ENCODE measurements around the gene LRRC14B. TPM values are rescaled to one million over a fixed set of nuclear protein-coding genes. Genes with fewer than 3 reads are reported as not detected.
"Not testable (repeated sequence)": the region's sequence is repeated elsewhere in the genome, so short reads cannot be mapped to it uniquely, and the experiment has no call there.

LRRC14B gene
- total RNA-seq, 2 donors from 2014 or later, result 7.7 to 51.0 TPM

DNA sequence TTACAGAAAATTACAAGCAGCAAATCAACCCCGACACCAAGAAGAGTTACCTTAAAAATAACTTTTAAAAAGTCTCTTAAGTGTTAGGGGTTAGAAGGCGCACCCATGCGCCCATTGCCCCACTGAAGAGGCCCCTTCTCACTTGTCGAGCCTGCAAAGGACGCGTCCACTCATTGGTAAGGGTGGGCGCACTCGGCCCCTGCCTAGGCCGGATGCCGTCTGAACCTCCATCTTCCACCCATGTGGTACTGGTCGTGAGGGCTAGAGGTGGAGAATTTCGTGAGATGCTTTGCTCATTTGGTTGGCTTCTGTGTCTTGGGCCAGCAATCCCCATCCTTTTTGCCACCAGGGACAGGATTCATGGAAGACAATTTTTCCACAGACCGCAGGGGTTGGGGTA is 27.5 kb upstream of the LRRC14B start:
- Histone ChIP-seq H3K36me3 (no peaks in the 10 kb centered on the region), H3K4me1 (peaks cover 0 to 4% of the 10 kb centered on the region in 2 donors), H3K27me3 (no peaks in the 10 kb centered on the region), H3K4me3 (no peak overlapping the region), H3K9me3 (no peaks in the 10 kb centered on the region), H3K27ac (no peak overlapping the region)
- no peak for DNase-seq (ENCODE audit: low spot score)
- TF ChIP-seq, protein P1, sequence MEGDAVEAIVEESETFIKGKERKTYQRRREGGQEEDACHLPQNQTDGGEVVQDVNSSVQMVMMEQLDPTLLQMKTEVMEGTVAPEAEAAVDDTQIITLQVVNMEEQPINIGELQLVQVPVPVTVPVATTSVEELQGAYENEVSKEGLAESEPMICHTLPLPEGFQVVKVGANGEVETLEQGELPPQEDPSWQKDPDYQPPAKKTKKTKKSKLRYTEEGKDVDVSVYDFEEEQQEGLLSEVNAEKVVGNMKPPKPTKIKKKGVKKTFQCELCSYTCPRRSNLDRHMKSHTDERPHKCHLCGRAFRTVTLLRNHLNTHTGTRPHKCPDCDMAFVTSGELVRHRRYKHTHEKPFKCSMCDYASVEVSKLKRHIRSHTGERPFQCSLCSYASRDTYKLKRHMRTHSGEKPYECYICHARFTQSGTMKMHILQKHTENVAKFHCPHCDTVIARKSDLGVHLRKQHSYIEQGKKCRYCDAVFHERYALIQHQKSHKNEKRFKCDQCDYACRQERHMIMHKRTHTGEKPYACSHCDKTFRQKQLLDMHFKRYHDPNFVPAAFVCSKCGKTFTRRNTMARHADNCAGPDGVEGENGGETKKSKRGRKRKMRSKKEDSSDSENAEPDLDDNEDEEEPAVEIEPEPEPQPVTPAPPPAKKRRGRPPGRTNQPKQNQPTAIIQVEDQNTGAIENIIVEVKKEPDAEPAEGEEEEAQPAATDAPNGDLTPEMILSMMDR (IDR thresholded peaks at IDR 0.05), result no peak

DNA sequence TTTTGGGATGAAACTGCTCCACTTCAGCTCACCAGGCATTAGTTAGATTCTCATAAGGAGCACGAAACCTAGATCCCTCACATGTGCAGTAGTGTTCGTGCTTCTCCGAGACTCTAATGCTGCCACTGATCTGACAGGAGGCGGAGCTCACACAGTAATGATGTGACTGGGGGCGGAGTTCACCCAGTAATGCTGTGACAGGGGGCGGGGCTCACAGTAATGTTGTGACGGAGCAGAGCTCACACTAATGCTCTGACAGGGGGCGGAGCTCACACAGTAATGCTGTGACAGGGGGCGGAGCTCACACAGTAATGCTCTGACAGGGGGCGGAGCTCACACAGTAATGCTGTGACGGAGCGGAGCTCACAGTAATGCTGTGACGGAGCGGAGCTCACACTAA is 27.1 kb upstream of the LRRC14B start:
- Histone ChIP-seq H3K27ac (no peak overlapping the region), H3K27me3 (no peaks in the 10 kb centered on the region), H3K36me3 (no peaks in the 10 kb centered on the region), H3K4me1 (peaks cover 0 to 8% of the 10 kb centered on the region in 2 donors), H3K9me3 (no peaks in the 10 kb centered on the region), H3K4me3 (no peak overlapping the region)
- TF ChIP-seq, protein P1 (IDR thresholded peaks at IDR 0.05), result no peak
- no peak for DNase-seq (ENCODE audit: low spot score)

DNA sequence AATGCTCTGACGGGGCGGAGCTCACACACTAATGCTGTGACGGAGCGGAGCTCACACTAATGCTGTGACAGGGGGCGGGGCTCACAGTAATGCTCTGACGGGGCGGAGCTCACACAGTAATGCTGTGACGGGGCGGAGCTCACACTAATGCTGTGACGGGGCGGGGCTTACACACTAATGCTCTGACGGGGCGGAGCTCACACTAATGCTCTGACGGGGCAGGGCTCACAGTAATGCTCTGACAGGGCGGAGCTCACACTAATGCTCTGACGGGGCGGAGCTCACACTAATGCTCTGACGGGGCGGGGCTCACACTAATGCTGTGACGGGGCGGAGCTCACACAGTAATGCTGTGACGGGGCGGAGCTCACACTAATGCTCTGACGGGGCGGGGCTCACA is 26.5 kb upstream of the LRRC14B start:
- H3K27ac ChIP-seq; H3K4me3 ChIP-seq; DNase-seq (ENCODE audit: low spot score); H3K27me3 ChIP-seq; H3K9me3 ChIP-seq; H3K36me3 ChIP-seq: not testable (repeated sequence)
- peaks cover 0 to 14% of the 10 kb centered on the region in 2 donors for H3K4me1 ChIP-seq

DNA sequence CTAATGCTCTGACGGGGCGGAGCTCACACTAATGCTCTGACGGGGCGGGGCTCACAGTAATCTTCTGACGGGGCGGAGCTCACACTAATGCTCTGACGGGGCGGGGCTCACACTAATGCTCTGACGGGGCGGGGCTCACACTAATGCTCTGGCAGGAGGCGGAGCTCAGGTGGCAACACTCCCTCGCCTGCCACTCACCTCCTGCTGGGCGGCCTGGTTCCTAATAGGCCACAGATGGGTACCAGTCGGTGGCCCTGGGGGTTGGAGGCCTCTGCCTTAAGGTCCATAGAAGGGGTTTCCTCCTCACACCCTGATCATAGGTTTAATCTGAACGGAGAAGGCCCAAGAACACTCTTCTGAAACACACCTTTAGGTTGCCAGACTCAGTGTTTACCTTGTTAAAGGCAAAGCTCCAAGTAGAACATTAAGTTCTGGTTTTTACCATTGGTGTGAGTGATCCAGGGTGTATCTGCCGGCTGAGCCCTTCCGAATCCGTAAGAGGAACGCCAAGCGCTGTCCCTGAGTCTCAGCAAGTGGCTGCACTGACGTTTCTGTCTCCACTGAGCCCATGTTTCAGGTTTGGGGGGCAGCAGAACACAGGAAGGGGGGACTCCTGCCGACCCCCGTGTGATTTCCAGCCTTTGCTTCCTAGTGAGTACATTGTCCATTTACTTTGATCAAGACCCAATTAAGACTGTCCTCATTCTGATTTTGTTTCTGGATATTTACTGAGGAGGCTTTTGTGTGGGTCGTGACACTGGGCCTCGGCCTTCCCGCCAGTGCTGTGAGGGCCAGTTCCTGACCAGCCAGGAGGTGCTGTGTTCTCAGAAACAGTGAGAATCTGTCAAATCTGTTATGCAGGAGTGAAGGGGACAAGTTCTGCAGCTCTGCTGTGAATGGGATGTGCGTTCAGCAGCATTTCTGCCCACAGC is 24.6 kb upstream of the LRRC14B start:
- Histone ChIP-seq H3K27me3 (no peaks in the 10 kb centered on the region), H3K27ac (no peak overlapping the region), H3K4me1 (peaks cover 0 to 16% of the 10 kb centered on the region in 2 donors), H3K36me3 (no peaks in the 10 kb centered on the region), H3K9me3 (no peaks in the 10 kb centered on the region), H3K4me3 (no peak overlapping the region)
- no peak for DNase-seq (ENCODE audit: low spot score)
- TF ChIP-seq, protein P1 (IDR thresholded peaks at IDR 0.05), result no peak

DNA sequence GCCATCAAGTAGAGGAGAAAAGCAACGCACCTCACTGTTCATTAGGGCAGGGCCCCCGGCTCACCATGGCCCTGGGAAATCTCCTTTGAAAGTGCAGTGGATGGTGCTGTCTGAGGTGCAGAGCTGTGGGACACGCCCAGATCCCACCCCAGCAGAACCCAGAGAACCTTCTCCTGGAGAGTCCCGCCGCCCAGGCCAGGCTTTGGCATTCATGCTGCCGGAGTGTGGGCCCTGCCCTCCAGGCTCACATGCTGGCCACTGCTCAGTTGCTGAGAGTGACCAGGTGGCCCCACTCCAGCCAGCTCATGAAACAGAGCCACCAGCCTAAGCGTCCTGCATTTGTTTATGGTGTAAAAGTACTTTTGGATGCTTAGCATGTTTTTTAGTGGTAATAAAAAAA is 23.8 kb upstream of the LRRC14B start:
- no peak overlapping the region for H3K4me3 ChIP-seq
- no peaks in the 10 kb centered on the region for H3K27me3 ChIP-seq
- H3K36me3 ChIP-seq, result no peaks in the 10 kb centered on the region
- peaks cover 0 to 16% of the 10 kb centered on the region in 2 donors for H3K4me1 ChIP-seq
- H3K9me3 ChIP-seq, result no peaks in the 10 kb centered on the region
- TF ChIP-seq, protein P1 (IDR thresholded peaks at IDR 0.05), result no peak
- H3K27ac ChIP-seq, result no peak overlapping the region
- no peak for DNase-seq (ENCODE audit: low spot score)

DNA sequence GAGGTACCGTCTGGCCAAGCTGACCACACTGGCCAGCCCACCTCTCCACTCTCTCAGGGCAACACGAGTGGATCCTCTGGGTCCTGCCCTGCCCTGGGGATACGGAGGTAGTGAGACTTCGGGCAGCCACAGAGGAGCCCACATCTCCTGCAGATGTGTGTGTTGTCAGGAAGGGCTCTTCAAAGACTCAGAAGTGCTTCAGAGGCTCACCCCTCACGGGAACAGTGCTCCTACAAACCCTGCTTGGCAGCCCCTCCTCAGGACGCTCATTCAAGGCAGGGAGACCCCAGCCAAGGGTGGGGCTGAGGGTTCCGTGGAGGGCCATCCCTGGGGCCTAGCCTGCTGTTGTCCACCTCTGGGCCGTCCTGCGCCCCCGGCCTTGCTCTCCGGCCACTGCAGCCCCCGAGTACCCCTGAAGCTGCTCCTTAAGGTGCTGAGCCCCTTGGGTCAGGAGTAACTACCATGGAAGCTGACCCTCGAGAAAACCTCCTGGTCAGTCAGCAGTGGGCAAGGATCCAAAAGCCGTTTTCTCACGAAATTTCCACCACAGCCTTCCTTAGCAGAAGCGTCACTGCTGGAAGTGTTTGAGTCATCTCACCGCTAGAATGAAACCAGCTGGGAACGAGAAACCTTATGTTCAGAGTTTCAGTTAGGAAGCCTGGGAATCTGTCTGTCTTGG is 23.2 kb upstream of the LRRC14B start:
- TF ChIP-seq, protein P1 (IDR thresholded peaks at IDR 0.05), result no peak
- Histone ChIP-seq H3K36me3 (no peaks in the 10 kb centered on the region), H3K4me1 (peaks cover 0 to 16% of the 10 kb centered on the region in 2 donors), H3K27ac (no peak overlapping the region), H3K4me3 (no peak overlapping the region), H3K9me3 (no peaks in the 10 kb centered on the region), H3K27me3 (no peaks in the 10 kb centered on the region)
- DNase-seq (ENCODE audit: low spot score), result no peak
